Muscle of back (tissue), 11 donors: ENCODE results near the gene EPHX1. TPM values are rescaled to one million over a fixed set of nuclear protein-coding genes. Genes with fewer than 3 reads are reported as not detected.
A peak's percentile ranks its signal among the peaks of the same experiment; 100 is the strongest.
"Not testable (repeated sequence)": the region's sequence is repeated elsewhere in the genome, so short reads cannot be mapped to it uniquely, and the experiment has no call there.

Experiments used
- DNase-seq, 3 donors: peaks; one replicate each; pipeline versions ENCODE4 v3.0.0 to v3.0.0-alpha.2; 2013
- polyA plus RNA-seq, 10 donors: library from polyadenylated mRNA; unstranded; fragments of 120-200 nt; gene quantifications; one replicate each; pipeline ENCODE4 v1.2.1, GENCODE V29; 2013; ENCODE audit not compliant: insufficient read length in 10 of 10

The EPHX1 gene
- polyA plus RNA-seq, 10 donors = 27.8 to 43.3 (median 32.3) TPM

DNA sequence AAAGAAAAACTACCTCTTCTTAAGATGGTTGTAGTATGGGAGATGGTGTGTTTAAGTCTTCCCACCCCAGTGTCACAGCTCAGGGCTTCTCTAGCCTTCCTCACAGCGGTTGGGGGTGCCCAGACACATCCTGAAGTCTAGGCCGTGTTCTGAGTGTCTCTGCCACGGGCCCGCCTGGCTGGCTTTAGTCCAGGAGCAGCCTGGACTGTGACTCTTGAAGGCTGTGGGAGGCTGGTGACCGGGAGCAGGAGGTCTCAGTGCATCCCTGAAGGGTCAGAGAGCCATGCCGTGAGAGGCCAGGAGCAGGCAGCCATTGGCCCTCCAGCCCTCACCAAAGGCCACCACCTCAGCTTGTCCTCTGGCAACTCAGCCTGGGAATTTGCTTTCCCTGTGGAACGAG is 4.5 kb downstream of the EPHX1 start:
- DNase-seq = no peak

DNA sequence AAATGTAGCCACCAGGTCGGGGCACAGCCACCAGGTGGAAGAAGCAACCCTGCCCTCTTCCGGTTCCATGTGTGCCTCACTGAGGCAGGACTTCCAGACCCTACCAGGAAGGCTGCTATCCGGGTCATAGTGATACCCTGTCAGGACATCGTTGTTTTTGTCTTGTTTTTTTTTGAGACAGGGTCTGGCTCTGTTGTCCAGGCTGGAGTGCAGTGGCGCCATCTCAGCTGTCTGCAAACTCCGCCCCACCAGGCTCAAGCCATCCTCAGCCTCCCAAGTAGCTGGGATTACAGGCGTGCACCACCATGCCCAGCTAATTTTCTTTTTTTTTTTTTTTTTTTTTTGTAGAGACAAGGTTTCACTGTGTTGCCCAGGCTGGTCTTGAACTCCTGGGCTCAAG is 5.2 kb downstream of the EPHX1 start:
- not testable (repeated sequence) for DNase-seq

- DNase-seq = peak in 1 of 3 donors; percentile 51
These were observed 5.7 kb downstream of the EPHX1 start for GRCh38 chr1:225815526-225816178.

DNA sequence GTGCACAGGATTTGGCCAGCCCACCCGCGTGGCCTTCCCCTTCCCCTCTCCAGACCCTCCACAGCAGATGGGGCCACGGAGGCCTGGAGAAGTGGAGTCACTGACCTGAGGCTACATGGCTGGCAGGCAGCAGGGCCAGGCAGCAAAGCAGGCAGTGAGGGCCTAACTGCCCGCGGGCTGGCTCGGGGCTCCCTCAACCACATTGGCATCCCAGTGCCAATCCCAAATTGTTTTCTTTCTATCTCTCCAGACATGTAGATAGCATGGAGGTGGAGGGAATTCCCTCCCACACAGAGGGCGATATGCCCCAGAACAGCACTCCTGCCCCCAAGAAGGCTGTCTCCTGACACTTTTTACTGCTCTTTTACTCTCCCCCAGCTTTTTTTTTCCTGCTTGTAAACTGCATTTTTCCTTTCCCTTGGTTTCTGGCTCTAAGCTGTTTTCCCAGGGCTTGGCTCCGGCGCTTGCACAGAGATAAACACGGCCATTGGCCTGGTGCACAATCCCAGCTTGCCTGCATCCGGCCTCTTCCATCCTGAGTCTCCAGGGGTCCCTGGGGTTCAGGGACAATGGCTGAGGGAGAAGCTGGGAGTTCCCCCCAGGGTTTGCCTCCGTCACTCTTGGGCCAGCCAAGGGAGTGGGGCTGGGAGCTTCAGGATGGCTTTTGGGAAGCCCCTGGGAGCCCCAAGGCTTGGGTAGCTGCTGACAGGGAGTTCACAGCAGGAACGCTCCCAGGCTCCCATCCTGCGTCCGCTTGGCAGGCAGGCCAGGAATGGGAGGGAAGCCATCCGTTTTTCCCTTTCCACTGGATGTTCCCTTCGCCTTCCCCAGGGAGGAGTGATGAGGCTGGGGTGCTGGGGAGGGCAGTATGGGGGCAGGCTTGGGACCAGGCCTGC is 7.0 kb downstream of the EPHX1 start:
- peak in 2 of 3 donors; percentile 68 to 90 for DNase-seq

- DNase-seq = peak in 1 of 3 donors; percentile 62
These were observed 7.7 kb downstream of the EPHX1 start for GRCh38 chr1:225817611-225818061.

GRCh38 chr1:225818229-225818628 is 8.3 kb downstream of the EPHX1 start:
- no peak for DNase-seq

GRCh38 chr1:225819346-225820192 is 9.6 kb downstream of the EPHX1 start:
- DNase-seq = no peak

GRCh38 chr1:225820522-225821120 is 10.7 kb downstream of the EPHX1 start:
- DNase-seq = no peak

DNA sequence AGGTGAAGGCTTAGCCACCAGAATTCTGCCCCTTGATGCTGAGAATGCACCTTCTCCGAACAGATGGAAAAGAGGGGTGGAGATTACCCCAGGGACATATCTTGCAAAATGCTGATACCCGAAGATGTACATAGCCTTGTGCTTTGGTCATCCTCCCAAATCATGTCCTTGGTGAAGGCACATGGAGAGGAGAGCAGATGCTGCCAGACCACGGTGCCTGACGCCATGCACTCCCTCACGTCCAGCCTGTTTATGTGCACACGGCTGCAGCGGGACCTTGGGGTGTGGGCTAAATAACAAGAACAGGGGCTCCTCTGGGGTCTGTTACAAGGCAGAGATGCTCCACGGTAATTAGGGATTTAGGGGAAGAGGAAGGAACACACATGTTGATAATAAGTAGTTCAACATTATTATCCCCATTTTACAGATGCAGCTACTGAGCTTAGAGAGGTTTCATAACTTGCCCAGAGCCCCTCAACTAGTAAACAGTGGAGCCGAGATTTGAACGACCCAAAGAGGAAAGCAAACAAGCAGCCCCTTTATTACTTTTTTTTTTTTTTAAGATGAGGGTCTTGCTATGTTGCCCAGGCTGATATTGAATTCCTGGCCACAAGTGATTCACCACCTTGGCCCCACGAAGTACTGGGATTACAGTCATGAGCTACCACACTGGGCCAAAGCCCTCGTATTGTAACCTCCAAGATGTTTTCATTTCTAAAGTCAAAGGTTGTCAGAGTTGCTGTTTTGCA is 12.9 kb downstream of the EPHX1 start:
- no peak for DNase-seq

- no peak for DNase-seq
These were observed 13.9 kb downstream of the EPHX1 start for GRCh38 chr1:225823811-225824261.

DNA sequence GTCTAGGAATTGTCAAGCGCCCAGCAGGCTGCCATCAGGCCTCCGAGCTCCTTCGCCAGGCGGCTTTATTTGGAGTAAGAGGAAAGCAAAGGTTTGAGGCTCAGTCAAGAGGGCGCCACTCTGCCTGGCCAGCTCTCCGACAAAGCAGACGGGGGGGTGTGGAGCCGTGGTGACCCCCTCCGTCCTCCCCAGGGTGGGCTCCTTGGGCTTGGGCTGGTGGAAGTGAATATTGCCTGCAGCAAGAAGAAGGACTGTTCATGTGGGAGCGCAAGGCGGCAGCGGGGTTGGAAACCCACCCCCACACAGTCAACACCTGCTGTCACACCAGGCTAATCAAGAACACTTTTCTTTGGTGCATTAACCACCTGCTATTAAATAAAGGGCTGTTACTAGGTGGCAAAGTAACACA is 14.6 kb downstream of the EPHX1 start:
- no peak for DNase-seq

DNA sequence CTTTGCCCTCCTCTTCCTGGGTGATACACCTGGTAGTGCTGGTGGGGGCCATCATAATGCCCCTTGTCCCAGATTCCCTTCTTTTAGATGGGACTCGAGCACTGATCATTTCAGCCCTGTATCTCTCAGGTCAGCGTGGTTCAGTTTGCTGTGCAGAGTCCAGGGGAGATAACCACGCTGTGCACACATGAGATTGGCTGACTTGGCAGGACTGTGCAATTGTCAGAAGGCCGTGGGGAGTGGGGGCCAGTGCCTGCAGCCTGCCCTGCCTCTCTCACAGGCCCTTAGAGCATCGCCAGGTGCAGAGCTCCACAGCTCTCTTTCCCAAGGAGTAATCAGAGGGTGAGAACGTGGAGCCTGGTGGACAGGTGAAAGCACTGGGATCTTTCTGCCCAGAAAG is 15.2 kb downstream of the EPHX1 start:
- no peak for DNase-seq

DNA sequence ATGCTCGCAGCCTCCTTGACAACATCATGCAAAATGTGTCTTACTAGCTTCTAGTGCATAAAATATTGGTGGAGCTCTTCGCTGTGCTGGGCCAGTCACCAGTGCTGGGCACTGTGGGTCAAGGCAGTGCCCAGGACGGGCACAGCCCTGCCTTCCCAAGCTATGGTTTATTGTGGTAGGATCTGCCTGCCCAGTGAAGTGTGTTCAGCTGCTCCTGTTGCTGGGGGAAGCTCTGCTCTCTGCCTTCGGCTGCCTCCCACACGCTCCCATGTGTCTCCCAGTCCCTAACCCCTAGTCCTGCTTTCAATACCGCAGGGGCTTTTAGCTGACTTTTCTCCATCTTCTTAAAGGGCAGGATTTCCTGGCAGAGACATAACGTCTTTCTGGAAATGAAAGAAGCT is 15.7 kb downstream of the EPHX1 start:
- DNase-seq = no peak

- no peak for DNase-seq
These were observed 17.2 kb downstream of the EPHX1 start for GRCh38 chr1:225827076-225827475.

GRCh38 chr1:225828706-225829345 is 18.9 kb downstream of the EPHX1 start:
- DNase-seq = no peak

DNA sequence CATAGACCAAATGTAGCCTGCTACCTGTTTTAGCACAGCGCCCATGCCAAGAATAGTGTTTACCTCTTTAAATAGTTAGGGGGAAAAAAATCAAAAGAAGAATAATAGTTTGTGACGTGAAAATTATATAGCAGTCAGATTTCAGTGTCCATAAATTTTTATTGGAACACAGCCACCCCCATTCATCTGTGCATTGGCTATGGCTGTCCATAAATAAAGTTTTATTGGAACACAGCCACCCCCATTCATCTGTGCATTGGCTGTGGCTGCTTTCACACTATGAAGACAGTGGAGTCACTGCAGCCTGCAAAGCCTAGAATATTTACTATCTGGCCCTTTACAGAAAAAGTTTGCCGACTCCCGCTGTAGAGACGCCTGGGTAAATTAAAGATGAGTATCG is 20.9 kb downstream of the EPHX1 start:
- no peak for DNase-seq

DNA sequence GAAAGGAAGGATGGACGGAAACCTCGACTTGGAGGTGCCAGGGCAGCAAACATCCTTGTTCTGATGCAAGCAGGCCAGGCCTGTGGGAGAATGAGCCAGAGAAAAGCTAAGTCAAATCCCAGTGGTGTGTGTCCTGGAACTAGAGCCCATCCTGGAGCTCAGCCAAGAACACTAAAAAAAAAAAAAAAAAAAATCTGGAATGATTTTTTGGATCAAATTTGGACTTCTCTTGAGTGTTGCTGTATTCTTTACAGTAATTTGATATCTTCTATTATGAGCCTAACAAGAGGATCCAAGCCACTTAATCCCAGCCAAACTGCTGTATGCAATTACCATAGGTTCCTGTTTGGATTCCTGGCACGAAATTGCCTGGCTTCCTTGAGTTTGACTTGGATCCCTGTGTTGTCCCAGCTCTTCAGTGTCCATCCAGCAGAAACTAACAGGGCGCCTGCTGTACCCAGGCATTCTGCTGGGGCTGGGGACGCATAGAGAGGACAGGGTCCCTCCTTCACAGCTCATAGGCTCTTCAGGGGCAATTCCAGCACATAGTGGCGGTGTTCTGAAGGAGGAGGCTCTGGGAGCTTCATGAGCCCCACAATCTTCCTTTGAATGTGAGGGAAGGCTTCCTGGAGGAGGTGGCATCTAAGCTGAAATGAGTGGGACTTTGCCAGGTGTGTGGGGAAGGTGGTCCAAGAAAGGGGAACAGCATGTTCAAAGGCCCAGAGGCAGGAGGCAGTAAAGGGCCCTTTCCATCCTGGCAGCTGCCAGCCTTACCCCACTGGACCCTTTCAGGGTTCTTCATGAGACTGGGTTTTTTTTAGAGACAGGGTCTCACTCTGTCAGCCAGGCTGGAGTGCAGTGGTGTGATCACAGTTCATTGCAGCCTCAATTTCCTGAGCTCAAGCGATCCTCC is 24.7 kb downstream of the EPHX1 start:
- peak; percentile 88 to 97 (median 93) for DNase-seq

GRCh38 chr1:225835856-225836255 is 25.9 kb downstream of the EPHX1 start:
- peak in 2 of 3 donors; percentile 56 to 81 for DNase-seq

DNA sequence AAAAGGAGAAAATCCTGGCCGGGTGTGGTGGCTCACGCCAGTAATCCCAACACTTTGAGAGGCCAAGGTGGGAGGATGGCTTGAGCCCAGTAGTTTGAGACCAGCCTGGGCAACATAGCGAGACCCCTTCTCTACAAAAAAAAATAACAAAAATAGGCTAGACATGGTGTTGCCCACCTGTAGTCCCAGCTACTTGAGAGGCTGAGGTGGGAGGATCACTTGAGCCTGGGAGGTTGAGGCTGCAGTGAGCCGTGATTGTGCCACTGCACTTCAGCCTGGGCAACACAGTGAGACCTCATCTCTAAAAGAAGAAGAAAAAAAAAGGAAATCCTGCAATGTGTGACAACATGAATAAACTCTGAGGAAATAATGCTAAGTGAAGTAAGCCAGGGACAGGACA is 26.4 kb downstream of the EPHX1 start:
- DNase-seq = not testable (repeated sequence)
